Loucy (cell line): ENCODE data around the gene NTNG1.
"Not testable (repeated sequence)": the region's sequence is repeated elsewhere in the genome, so short reads cannot be mapped to it uniquely, and the experiment has no call there.

Experiments
- CTCF ChIP-seq: fragments of 200-600 bp; sonication (generic); conservative IDR thresholded peaks from 2 replicates; pipeline ENCODE4 v1.5.1; 2014; ENCODE audit warnings: mild to moderate bottlenecking, antibody characterized with exemption, low read length
- EZH2phosphoT487 ChIP-seq: fragments of 200-600 bp; IDR thresholded peaks from 2 replicates; pipeline ENCODE4 v1.6.1; 2018; ENCODE audit warnings: antibody characterized with exemption, mild to moderate bottlenecking, moderate library complexity, borderline replicate concordance

GRCh38 chr1:107093395-107093794 is 47.4 kb upstream of the NTNG1 start:
- TF ChIP-seq CTCF, EZH2phosphoT487: not testable (repeated sequence)
